H1 (cell line): ENCODE results near the gene PDE8B. TPM values are rescaled to one million over a fixed set of nuclear protein-coding genes. Genes with fewer than 3 reads are reported as not detected.

Experiments
- BRCA1 ChIP-seq: IDR thresholded peaks from 2 replicates; pipeline ENCODE4 v1.6.1; 2012; ENCODE audit warnings: low read depth, low read length, improper control_type of control experiment
- EP300 ChIP-seq, 2 experiments: IDR thresholded peaks; 1 replicate in 1 of 2; 2 replicates in 1 of 2; pipeline ENCODE4 v1.6.1; 2011 to 2012; ENCODE audit warnings: low read depth in 2 of 2, low read length in 2 of 2, mild to moderate bottlenecking in 2 of 2, borderline replicate concordance in 1 of 2, inconsistent platforms in 1 of 2, moderate library complexity in 1 of 2
- JUND ChIP-seq: IDR thresholded peaks from 2 replicates; pipeline ENCODE4 v1.6.1; 2011; ENCODE audit warnings: mild to moderate bottlenecking, improper control_type of control experiment, low read length
- RAD21 ChIP-seq, 2 experiments: IDR thresholded peaks in 1 of 2; conservative IDR thresholded peaks in 1 of 2; 2 replicates each; pipeline ENCODE4 v1.6.1; 2011; ENCODE audit warnings: low read depth in 2 of 2, low read length in 2 of 2, improper control_type of control experiment in 1 of 2, inconsistent platforms in 1 of 2, mild to moderate bottlenecking in 1 of 2, moderate library complexity in 1 of 2
- SIN3A ChIP-seq, 2 experiments: IDR thresholded peaks in 1 of 2; conservative IDR thresholded peaks in 1 of 2; 2 replicates each; pipeline ENCODE4 v1.6.1; 2011 to 2012; ENCODE audit warnings: low read length in 2 of 2, improper control_type of control experiment in 1 of 2, low read depth in 1 of 2, mild to moderate bottlenecking in 1 of 2
- YY1 ChIP-seq: IDR thresholded peaks from 2 replicates; pipeline ENCODE4 v1.6.1; 2011; ENCODE audit warnings: low read depth, mild to moderate bottlenecking, low read length
- polyA plus RNA-seq, 7 experiments: library from polyadenylated mRNA; depleted of rRNA in 3 of 7; stranded (reverse) in 5 of 7; unstranded in 2 of 7; fragments of >200 nt in 5 of 7; fragments of 200-250 nt in 2 of 7; gene quantifications; 1 replicate in 5 of 7; 2 replicates in 1 of 7; 4 replicates in 1 of 7; pipeline versions ENCODE4 v1.2.1 to v1.2.3, GENCODE V29; 2011 to 2013; ENCODE audit warnings: missing spikeins in 2 of 7, mixed read lengths in 2 of 7
- total RNA-seq: library from RNA; stranded (reverse); fragmentation: NEBNext Ultra II Directional; extraction: Animal tissue kit (Norgen Biotek cat#: 25700); gene quantifications from 2 replicates; pipeline ENCODE4 v1.2.1, GENCODE V29; 2021
- TF ChIP-seq, protein P1 (sequence below): IDR thresholded peaks from 2 replicates; pipeline ENCODE4 v1.6.1; 2011; ENCODE audit warnings: low read depth, mild to moderate bottlenecking, low read length; ENCODE audit not compliant: insufficient read depth

Gene PDE8B
- total and polyA plus RNA-seq, 2 of the 8 experiments (the other 6 are each of a cell fraction or from before 2014, with no cell fraction given): 0.32 to 1.1 TPM

DNA sequence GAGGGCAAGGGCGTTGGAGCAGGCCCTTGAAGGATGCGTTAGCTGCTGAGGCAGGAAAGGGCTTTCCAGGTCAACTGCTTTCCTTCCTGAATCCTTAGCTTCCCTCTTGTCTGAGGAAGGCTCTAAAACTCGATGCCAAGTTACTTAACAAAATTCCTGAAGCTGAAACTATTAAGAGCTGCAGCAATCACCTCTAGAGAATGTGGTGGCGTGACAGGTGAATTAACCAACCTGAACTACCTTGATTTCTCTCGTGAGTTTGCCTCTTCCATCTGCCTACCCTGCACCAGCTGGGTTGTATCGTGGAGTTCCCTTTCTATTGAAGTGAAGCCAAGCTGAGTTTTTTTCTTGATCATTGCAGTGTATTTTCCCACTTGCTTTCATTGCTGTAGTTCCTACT is 96.1 kb downstream of the PDE8B start (continued):
- no peak for TF ChIP-seq EP300 (IDR thresholded peaks at IDR 0.05; ENCODE audit: borderline replicate concordance in 1 of 2, low read depth in 2 of 2, low read length in 2 of 2)
- TF ChIP-seq YY1: no peak
- no peak for TF ChIP-seq SIN3A (conservative IDR thresholded peaks at IDR 0.05 in 1 of 2, IDR thresholded peaks at IDR 0.05 in 1 of 2; ENCODE audit: low read depth in 1 of 2, low read length in 2 of 2)
- no peak for TF ChIP-seq RAD21 (IDR thresholded peaks at IDR 0.05 in 1 of 2, conservative IDR thresholded peaks at IDR 0.05 in 1 of 2; ENCODE audit: low read depth in 2 of 2, low read length in 2 of 2)
- TF ChIP-seq, protein P1, sequence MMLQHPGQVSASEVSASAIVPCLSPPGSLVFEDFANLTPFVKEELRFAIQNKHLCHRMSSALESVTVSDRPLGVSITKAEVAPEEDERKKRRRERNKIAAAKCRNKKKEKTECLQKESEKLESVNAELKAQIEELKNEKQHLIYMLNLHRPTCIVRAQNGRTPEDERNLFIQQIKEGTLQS: no peak
- no peak for TF ChIP-seq JUND
- TF ChIP-seq BRCA1: no peak
